Astrocyte of the spinal cord (primary cell): ENCODE results near the gene RHOF.
"Not testable (repeated sequence)": the region's sequence is repeated elsewhere in the genome, so short reads cannot be mapped to it uniquely, and the experiment has no call there.

ENCODE experiments used
- DNase-seq: peaks from one replicate; pipeline ENCODE4 v3.0.0; 2011; ENCODE audit warnings: low read depth, low spot score
- H3K4me3 ChIP-seq: 2 replicates; pipeline ENCODE4 v1.5.1; 2011; ENCODE audit warnings: low read depth, mild to moderate bottlenecking, low read length, moderate library complexity
- CTCF ChIP-seq: IDR thresholded peaks from 2 replicates; pipeline ENCODE4 v1.5.1; 2012; ENCODE audit warnings: low read depth, mild to moderate bottlenecking, low read length, inconsistent platforms
- in situ Hi-C: cut with HindIII; loops from 2 replicates; pipeline ENCODE4 v1.10.0; 2017; ENCODE audit warnings: low sequenced_read_pairs

The RHOF gene

GRCh38 chr12:121765573-121765972, 27.9 kb downstream of the RHOF start:
- H3K4me3 ChIP-seq, result no peak overlapping the region
- in situ Hi-C loops, result no loop called here
- peak; percentile 92 for DNase-seq

GRCh38 chr12:121764808-121765207, 28.7 kb downstream of the RHOF start:
- no peak overlapping the region for H3K4me3 ChIP-seq
- no peak for TF ChIP-seq CTCF
- no peak for DNase-seq
- in situ Hi-C loops, result no loop called here

More at GRCh38 chr12:121765573-121765972, 27.9 kb downstream of the RHOF start:
- TF ChIP-seq CTCF, result no peak

GRCh38 chr12:121762269-121762668, 31.2 kb downstream of the RHOF start:
- no peak for DNase-seq
- no peak for TF ChIP-seq CTCF
- no peak overlapping the region for H3K4me3 ChIP-seq
- in situ Hi-C loops, result no loop called here

GRCh38 chr12:121758536-121758935, 35.0 kb downstream of the RHOF start:
- DNase-seq, H3K4me3 ChIP-seq, in situ Hi-C loops: not testable (repeated sequence)

- H3K4me3 ChIP-seq, result no peak overlapping the region
- TF ChIP-seq CTCF, result no peak
- no peak for DNase-seq
- in situ Hi-C loops, result no loop called here
Observed at GRCh38 chr12:121755591-121755990, 37.9 kb downstream of the RHOF start.

GRCh38 chr12:121754836-121755235, 38.7 kb downstream of the RHOF start:
- H3K4me3 ChIP-seq, result no peak overlapping the region
- in situ Hi-C loops, result no loop called here
- no peak for TF ChIP-seq CTCF
- no peak for DNase-seq

- no peak for TF ChIP-seq CTCF
- DNase-seq, result no peak
- in situ Hi-C loops, result no loop called here
- no peak overlapping the region for H3K4me3 ChIP-seq
Observed at GRCh38 chr12:121753844-121754264, 39.6 kb downstream of the RHOF start.
